PC-3 (cell line): ENCODE results near the gene SPDEF. TPM values are rescaled to one million over a fixed set of nuclear protein-coding genes. Genes with fewer than 3 reads are reported as not detected.

ENCODE experiments used
- ATAC-seq: fragments of 200-7000 bp; cut with Tn5 transposase; 2 replicates; pipeline ENCODE4 v1.9.1; 2020; ENCODE audit warnings: mild to moderate bottlenecking, moderate library complexity
- BruUV-seq: library from RNA; stranded (reverse); fragments of 400-500 nt; replicated peaks from 2 replicates; lab custom pipeline; 2021; lab: Mats Ljungman, UMichigan
- CTCF ChIA-PET: fragments of 300-600 bp; sonication (Branson Sonifier 250); formaldehyde crosslinking; loops from one replicate; lab custom pipeline; 2022; ENCODE audit warnings: antibody characterized with exemption; lab: Charles Lee
- POLR2A ChIA-PET: fragments of 300-600 bp; sonication (Branson Sonifier 250); formaldehyde crosslinking; loops from one replicate; lab custom pipeline; 2022; ENCODE audit warnings: antibody characterized with exemption; ENCODE audit not compliant: unreplicated experiment; lab: Charles Lee
- DNase-seq: peaks from one replicate; pipeline ENCODE4 v3.0.0-alpha.2; 2015
- H2AFZ ChIP-seq: fragments of 300-600 bp; sonication (generic); 2 replicates; pipeline ENCODE4 v1.6.0; 2016; ENCODE audit warnings: antibody characterized with exemption, low read length
- H3F3A ChIP-seq: fragments of 300-600 bp; sonication (generic); one replicate; pipeline ENCODE4 v1.6.0; 2017; ENCODE audit warnings: antibody characterized with exemption, low read length, control low read depth, mild to moderate bottlenecking; ENCODE audit not compliant: unreplicated experiment
- H3K27ac ChIP-seq: fragments of 300-600 bp; sonication (generic); 2 replicates; pipeline ENCODE4 v1.5.1; 2016; ENCODE audit warnings: mild to moderate bottlenecking, low read length
- H3K27me3 ChIP-seq: fragments of 300-600 bp; sonication (generic); 2 replicates; pipeline ENCODE4 v1.6.1; 2016; ENCODE audit warnings: low read length, mixed read lengths
- H3K36me3 ChIP-seq: fragments of 300-600 bp; sonication (generic); 2 replicates; pipeline ENCODE4 v1.6.1; 2016; ENCODE audit warnings: low read depth, mixed run types, low read length, mixed read lengths
- H3K4me1 ChIP-seq: fragments of 300-600 bp; sonication (generic); 2 replicates; pipeline ENCODE4 v1.5.1; 2016; ENCODE audit warnings: low read length; ENCODE audit not compliant: insufficient read depth
- H3K4me2 ChIP-seq: fragments of 300-600 bp; sonication (generic); 2 replicates; pipeline ENCODE4 v1.6.0; 2016; ENCODE audit warnings: low read length
- H3K4me3 ChIP-seq: fragments of 300-600 bp; sonication (generic); 2 replicates; pipeline ENCODE4 v1.5.1; 2016; ENCODE audit warnings: mild to moderate bottlenecking, low read length, mixed read lengths
- H3K79me2 ChIP-seq: fragments of 300-600 bp; sonication (generic); 2 replicates; pipeline ENCODE4 v1.6.1; 2017; ENCODE audit warnings: low read length, mixed read lengths
- H3K9ac ChIP-seq: fragments of 300-600 bp; sonication (generic); 2 replicates; pipeline ENCODE4 v1.6.0; 2016; ENCODE audit warnings: mild to moderate bottlenecking, low read length
- H3K9me2 ChIP-seq: fragments of 300-600 bp; sonication (generic); replicated peaks from 2 replicates; pipeline ENCODE4 v1.6.1; 2016; ENCODE audit warnings: mixed run types, low read length, mixed read lengths
- H3K9me3 ChIP-seq: fragments of 300-600 bp; sonication (generic); 2 replicates; pipeline ENCODE4 v1.6.1; 2016; ENCODE audit warnings: low read length, mixed read lengths
- H4K20me1 ChIP-seq: fragments of 300-600 bp; sonication (generic); 2 replicates; pipeline ENCODE4 v1.6.1; 2016; ENCODE audit warnings: low read length, mixed read lengths
- EZH2 ChIP-seq: fragments of 300-600 bp; sonication (generic); IDR thresholded peaks from one replicate; pipeline ENCODE4 v1.6.1; 2017; ENCODE audit warnings: antibody characterized with exemption, mild to moderate bottlenecking, low read length; ENCODE audit not compliant: unreplicated experiment
- EZH2phosphoT487 ChIP-seq: fragments of 300-600 bp; sonication (generic); IDR thresholded peaks from 2 replicates; pipeline ENCODE4 v1.6.1; 2018; ENCODE audit warnings: mild to moderate bottlenecking, antibody characterized with exemption, low read length, borderline replicate concordance
- intact Hi-C: fragments of 100-400 bp; cut with micrococcal nuclease; formaldehyde crosslinking; loops from 2 replicates; pipeline ENCODE4 v1.9.0; 2023
- total RNA-seq: library from RNA; depleted of rRNA; stranded (reverse); fragments of >200 nt; gene quantifications from 2 replicates; pipeline ENCODE4 v1.2.3, GENCODE V29; 2014
- TF ChIP-seq, protein P1 (sequence below): fragments of 300-600 bp; sonication (generic); conservative IDR thresholded peaks from 2 replicates; pipeline ENCODE4 v1.5.1; 2017; ENCODE audit warnings: antibody characterized with exemption, low read depth, mild to moderate bottlenecking, low read length

SPDEF gene
- total RNA-seq, 1 experiment from 2014 or later, result 190 TPM

DNA sequence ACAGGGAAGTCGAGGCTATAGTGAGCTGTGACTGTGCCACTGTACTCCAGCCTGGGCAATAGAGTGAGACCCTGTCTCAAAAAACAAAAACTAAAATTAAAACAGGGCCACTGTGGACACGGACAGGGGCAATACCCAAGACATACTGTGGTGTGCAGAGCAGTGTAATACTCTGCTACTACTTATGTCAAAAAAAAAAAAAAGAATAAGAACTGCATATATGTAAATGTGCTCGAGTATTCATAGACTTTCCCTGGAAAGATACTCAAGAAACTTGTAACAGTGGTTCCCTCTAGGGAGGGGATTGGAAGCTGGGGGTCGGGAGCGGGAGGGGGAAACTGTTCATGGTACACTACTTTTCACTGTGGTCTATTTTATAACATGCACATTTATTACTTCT lies 15.9 kb downstream of the SPDEF start:
- H3K9ac ChIP-seq, result no peak overlapping the region
- ChIA-PET CTCF (no interaction called here), POLR2A (interaction anchor here (0.6 kb wide), 1 partner anchor 349 kb away, joined by 6 read pairs; the partner anchor contains the start of gene ANKS1A)
- peaks cover 9% of the 10 kb centered on the region for H3K79me2 ChIP-seq
- TF ChIP-seq EZH2 (no peak), EZH2phosphoT487 (no peak)
- TF ChIP-seq, protein P1, sequence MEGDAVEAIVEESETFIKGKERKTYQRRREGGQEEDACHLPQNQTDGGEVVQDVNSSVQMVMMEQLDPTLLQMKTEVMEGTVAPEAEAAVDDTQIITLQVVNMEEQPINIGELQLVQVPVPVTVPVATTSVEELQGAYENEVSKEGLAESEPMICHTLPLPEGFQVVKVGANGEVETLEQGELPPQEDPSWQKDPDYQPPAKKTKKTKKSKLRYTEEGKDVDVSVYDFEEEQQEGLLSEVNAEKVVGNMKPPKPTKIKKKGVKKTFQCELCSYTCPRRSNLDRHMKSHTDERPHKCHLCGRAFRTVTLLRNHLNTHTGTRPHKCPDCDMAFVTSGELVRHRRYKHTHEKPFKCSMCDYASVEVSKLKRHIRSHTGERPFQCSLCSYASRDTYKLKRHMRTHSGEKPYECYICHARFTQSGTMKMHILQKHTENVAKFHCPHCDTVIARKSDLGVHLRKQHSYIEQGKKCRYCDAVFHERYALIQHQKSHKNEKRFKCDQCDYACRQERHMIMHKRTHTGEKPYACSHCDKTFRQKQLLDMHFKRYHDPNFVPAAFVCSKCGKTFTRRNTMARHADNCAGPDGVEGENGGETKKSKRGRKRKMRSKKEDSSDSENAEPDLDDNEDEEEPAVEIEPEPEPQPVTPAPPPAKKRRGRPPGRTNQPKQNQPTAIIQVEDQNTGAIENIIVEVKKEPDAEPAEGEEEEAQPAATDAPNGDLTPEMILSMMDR, result no peak
- peaks cover 12% of the 10 kb centered on the region for H3K36me3 ChIP-seq
- H2AFZ ChIP-seq, result no peak overlapping the region
- H3K27ac ChIP-seq, result no peak overlapping the region
- ATAC-seq (no peak), DNase-seq (no peak)
- no peak overlapping the region for H3K4me3 ChIP-seq
- H4K20me1 ChIP-seq, result no peaks in the 10 kb centered on the region
- H3K4me2 ChIP-seq, result no peak overlapping the region
- H3F3A ChIP-seq, result no peaks in the 10 kb centered on the region
- H3K4me1 ChIP-seq, result peaks cover 39% of the 10 kb centered on the region
- no TSS peak for BruUV-seq
- intact Hi-C loops, result no loop called here
- H3K9me3 ChIP-seq, result no peaks in the 10 kb centered on the region
- no peaks in the 10 kb centered on the region for H3K27me3 ChIP-seq
- H3K9me2 ChIP-seq, result no peaks in the 10 kb centered on the region

GRCh38 chr6:34539181-34539580 lies 16.9 kb downstream of the SPDEF start:
- no peak for ATAC-seq
- POLR2A ChIA-PET, result no interaction called here

DNA sequence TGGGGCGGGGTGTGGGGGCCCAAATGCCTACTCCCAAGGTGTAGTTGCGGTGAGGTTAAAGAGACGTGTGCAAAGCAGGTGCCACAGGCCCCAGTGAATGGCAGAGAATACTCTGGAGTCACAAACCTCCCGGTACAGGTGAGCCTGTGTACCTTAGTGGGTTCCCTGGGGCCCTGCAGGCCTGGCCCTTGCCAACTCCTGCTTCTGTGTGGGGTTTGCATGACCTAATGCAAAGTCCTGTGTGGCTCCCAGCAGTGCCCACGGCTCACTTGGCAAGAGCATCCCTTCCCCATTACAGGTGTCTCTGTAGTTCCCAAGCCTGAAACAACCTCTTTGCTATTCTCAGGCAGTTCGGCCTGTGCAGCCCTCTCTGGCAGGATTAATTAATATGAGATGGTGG lies 17.5 kb downstream of the SPDEF start:
- no peak overlapping the region for H3K4me2 ChIP-seq
- H3K9me2 ChIP-seq, result no peaks in the 10 kb centered on the region
- H4K20me1 ChIP-seq, result no peaks in the 10 kb centered on the region
- no peak overlapping the region for H3K9ac ChIP-seq
- peaks cover 12% of the 10 kb centered on the region for H3K36me3 ChIP-seq
- no peaks in the 10 kb centered on the region for H3K27me3 ChIP-seq
- TF ChIP-seq EZH2 (no peak), EZH2phosphoT487 (no peak)
- TF ChIP-seq, protein P1, result no peak
- H3K27ac ChIP-seq, result no peak overlapping the region
- CTCF ChIA-PET, result no interaction called here
- no peak overlapping the region for H2AFZ ChIP-seq
- no peaks in the 10 kb centered on the region for H3K79me2 ChIP-seq
- no peak overlapping the region for H3K4me3 ChIP-seq
- DNase-seq (no peak), ATAC-seq (no peak)
- intact Hi-C loops, result loop anchor here (5.0 kb wide), 1 partner anchor 291 kb away; the partner anchor contains the start of gene SMIM29
- peaks cover 23% of the 10 kb centered on the region for H3K4me1 ChIP-seq
- H3F3A ChIP-seq, result no peaks in the 10 kb centered on the region
- no TSS peak for BruUV-seq
- H3K9me3 ChIP-seq, result no peaks in the 10 kb centered on the region
- POLR2A ChIA-PET, result no interaction called here

More at GRCh38 chr6:34539181-34539580, 16.9 kb downstream of the SPDEF start:
- TF ChIP-seq EZH2 (no peak), EZH2phosphoT487 (no peak)
- TF ChIP-seq, protein P1, result no peak
- BruUV-seq, result no TSS peak
- Histone ChIP-seq H3F3A (no peaks in the 10 kb centered on the region), H3K9me2 (no peaks in the 10 kb centered on the region), H3K4me1 (peaks cover 29% of the 10 kb centered on the region), H3K9me3 (no peaks in the 10 kb centered on the region), H3K9ac (no peak overlapping the region), H3K36me3 (peaks cover 12% of the 10 kb centered on the region), H3K79me2 (no peaks in the 10 kb centered on the region), H2AFZ (no peak overlapping the region), H3K27ac (no peak overlapping the region), H3K4me3 (no peak overlapping the region), H3K27me3 (no peaks in the 10 kb centered on the region), H4K20me1 (no peaks in the 10 kb centered on the region), H3K4me2 (no peak overlapping the region)
- CTCF ChIA-PET, result no interaction called here
- no peak for DNase-seq
- intact Hi-C loops, result loop anchor here (5.0 kb wide), 1 partner anchor 292 kb away; the partner anchor contains the start of gene SMIM29
